GM12864 (cell line): ENCODE measurements around the gene TGFB2.

Experiments used
- DNase-seq: peaks from one replicate; pipeline ENCODE4 v3.0.0-alpha.2; 2011; ENCODE audit warnings: low read depth
- H3K4me3 ChIP-seq: 2 replicates; pipeline ENCODE4 v1.5.1; 2011; ENCODE audit warnings: mild to moderate bottlenecking, low read depth, low read length, control low read depth
- CTCF ChIP-seq: IDR thresholded peaks from 2 replicates; pipeline ENCODE4 v1.5.1; 2011; ENCODE audit warnings: low read depth, mild to moderate bottlenecking, moderate library complexity, low read length, control low read depth, inconsistent platforms; ENCODE audit errors: missing control alignments

TGFB2 gene

DNA sequence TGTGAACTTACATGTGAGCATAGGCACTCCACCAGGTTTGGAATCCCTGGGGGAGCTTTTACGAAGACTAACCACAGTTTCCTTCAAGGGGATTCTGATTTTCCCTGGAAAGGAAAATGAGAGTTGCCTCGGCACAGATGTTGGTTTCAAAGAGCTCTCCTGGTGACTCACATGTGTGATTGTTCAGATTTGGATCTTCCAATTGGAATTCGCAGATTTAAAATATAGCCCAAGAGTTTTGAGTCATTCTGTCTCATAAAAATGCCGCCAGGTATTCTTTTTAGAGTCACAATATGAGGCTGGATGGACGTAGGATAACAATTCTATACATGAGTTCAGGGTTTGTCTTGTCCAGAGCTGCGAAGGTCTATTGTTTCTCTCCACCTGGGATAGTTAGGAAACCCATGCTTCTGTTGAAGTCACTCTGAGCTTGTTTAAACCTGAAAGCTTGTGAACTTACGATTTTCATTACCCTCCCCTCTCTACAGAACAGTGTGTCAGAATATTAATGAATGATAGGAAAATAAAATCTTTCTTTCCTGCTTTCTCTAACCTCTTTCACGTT is 64.9 kb downstream of the TGFB2 start:
- no peak for DNase-seq
- TF ChIP-seq CTCF, result no peak
- H3K4me3 ChIP-seq, result no peak overlapping the region

- no peak for TF ChIP-seq CTCF
- no peak for DNase-seq
- no peak overlapping the region for H3K4me3 ChIP-seq
Observed at GRCh38 chr1:218411101-218411500, 66.0 kb downstream of the TGFB2 start.

DNA sequence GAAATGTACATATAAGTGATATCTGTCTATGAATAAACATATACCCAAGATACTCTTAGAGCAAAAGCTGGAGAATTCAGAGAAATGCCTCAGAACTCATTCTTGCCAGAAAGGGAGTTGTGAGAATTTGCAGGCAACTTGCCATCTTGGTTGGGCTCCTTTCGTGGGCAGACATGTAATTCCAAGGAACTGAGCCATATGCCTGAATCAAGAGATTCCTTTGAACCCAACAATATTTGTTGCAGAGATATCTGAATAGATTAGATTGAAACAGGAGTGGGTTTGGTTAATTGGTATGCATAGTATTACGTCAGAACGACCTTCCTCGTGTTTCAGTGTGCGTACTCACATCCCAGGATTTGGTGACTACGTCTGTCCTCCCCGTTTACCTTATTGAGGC is 67.0 kb downstream of the TGFB2 start:
- DNase-seq, result no peak
- TF ChIP-seq CTCF, result no peak
- no peak overlapping the region for H3K4me3 ChIP-seq

GRCh38 chr1:218413179-218413578 is 68.0 kb downstream of the TGFB2 start:
- DNase-seq, result no peak
- no peak overlapping the region for H3K4me3 ChIP-seq
- no peak for TF ChIP-seq CTCF

DNA sequence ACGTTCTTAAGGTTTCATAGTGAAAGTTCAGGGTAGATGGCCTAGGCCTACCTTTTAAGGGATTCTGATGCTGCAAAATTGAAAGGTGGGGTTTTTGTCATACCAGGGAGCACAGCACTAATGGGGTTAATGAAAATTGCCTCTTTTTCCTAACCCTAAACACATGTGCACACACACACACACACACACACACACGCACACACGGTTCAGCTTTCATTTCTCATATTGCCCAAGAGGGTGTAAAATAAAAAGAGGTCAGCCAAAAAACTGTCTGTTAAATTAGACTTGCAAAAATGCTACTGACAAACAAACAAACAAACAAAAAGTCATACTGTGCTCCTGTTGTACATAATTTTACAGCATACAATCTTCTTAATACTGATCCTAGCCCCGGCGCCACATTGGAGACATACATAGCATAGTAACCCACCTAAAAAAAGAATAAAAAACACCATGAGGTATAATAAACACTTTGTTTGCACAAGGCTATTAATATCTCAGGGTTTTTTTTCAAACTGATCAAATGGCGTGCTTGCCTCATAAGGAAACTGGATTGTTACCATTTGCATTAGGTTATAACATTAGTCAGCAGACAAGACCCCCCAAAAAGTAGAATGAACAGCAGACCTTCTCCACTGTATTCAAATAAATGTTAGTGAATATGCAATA is 69.1 kb downstream of the TGFB2 start:
- DNase-seq, result no peak
- TF ChIP-seq CTCF, result no peak
- H3K4me3 ChIP-seq, result no peak overlapping the region

- no peak for TF ChIP-seq CTCF
- no peak for DNase-seq
- H3K4me3 ChIP-seq, result no peak overlapping the region
Observed at GRCh38 chr1:218415726-218416125, 70.6 kb downstream of the TGFB2 start.

- no peak for DNase-seq
- TF ChIP-seq CTCF, result no peak
- H3K4me3 ChIP-seq, result no peak overlapping the region
Observed at GRCh38 chr1:218421531-218421930, 76.4 kb downstream of the TGFB2 start.
